Measurements from ENCODE around the gene CLHC1.
"Not testable (repeated sequence)": the region's sequence is repeated elsewhere in the genome, so short reads cannot be mapped to it uniquely, and the experiment has no call there.

CLHC1 gene

GRCh38 chr2:55152475-55153412, 79.3 kb downstream of the CLHC1 start:
- no peak for DNase-seq

DNA sequence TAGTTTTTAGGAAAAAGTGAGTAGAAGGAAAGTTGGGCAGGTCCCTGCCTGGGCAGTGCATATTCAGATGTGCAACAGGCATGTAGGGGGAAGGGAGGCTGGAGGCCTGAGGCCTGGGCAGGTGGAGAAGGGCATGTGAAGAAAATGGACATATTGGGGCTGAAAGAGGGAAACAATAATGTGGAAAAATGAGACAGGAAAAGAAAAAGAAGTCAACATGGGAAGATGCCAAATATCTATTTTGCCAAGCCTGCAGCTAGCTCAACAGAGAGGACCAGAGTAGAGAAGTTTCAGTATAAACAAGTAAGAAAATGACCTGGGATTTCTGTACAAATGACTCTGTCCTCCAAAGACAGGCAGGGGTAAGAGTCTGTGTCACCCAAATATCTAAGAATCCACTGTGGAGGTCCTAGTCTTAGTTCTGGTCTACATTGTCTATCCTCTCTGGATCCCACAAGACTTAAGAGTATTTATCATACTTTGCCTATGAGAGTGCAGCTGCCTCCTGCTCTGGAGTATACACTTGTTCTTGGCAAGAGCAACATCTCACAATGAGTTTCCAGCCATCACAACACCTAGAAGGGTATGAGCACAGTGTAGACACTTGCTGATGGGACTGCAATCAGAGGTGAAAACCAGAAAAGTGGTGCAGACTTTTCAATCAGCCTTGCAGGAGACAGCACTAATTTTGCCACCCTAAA, 80.2 kb downstream of the CLHC1 start:
- no peak for DNase-seq

GRCh38 chr2:55150834-55151233, 81.3 kb downstream of the CLHC1 start:
- DNase-seq: no peak

DNA sequence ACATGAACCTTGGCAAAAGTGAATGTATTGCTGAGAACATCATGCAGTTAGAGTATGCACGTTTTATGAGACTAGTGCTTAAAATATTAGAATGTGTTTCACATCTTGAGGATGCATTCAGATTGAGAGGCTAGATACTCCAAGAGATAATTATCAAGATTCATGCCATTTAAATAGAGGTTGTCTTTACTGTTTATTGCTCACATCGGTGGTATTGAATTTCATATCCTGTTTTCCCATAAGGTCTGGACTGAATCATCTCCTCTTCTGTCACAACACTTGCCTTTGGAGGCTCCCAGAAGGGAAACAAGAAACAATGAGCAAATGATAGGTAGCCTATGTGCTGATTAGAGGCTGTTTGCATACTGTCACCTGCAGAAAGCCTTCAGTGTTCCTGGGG, 83.8 kb downstream of the CLHC1 start:
- DNase-seq: no peak

- no peak for DNase-seq
Observed at GRCh38 chr2:55147531-55147930, 84.6 kb downstream of the CLHC1 start.

DNA sequence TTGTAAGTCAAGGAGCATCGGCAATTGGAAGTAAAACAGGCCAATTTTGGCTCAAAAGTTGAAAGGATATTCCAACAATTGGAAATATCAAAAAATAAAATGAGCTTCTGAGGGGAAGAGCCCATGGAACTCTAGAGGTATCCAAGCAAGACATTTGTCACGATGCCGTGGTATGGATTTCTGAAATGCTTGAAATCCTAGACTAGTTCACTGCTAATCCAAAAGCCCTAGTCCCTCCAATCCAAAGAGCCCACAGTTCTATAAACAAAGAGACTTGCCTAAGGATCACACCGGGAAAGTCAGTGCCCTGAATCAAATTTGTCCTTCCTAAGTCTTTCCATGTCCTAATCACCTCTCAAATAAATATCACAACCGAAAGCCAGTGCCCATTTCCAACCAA, 85.1 kb downstream of the CLHC1 start:
- no peak for DNase-seq

DNA sequence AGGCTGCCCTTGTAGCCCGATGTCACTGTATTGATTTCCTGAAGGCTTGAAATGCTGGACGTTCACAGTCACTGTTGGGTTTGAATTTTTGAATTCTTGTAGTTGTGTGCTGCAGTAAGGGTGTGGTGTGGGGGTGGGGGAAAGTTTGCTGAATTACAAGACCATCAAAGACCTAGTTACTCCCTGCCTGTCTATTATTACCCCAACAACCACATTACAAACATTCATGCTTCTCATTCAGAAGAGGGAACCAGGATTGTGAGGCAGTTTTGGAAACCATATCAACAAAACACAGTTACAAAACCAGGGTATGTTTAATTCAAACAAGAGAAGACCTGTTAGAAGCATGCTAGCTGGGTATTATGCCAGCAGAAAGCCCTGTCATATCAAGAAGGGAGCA, 85.8 kb downstream of the CLHC1 start:
- no peak for DNase-seq

DNA sequence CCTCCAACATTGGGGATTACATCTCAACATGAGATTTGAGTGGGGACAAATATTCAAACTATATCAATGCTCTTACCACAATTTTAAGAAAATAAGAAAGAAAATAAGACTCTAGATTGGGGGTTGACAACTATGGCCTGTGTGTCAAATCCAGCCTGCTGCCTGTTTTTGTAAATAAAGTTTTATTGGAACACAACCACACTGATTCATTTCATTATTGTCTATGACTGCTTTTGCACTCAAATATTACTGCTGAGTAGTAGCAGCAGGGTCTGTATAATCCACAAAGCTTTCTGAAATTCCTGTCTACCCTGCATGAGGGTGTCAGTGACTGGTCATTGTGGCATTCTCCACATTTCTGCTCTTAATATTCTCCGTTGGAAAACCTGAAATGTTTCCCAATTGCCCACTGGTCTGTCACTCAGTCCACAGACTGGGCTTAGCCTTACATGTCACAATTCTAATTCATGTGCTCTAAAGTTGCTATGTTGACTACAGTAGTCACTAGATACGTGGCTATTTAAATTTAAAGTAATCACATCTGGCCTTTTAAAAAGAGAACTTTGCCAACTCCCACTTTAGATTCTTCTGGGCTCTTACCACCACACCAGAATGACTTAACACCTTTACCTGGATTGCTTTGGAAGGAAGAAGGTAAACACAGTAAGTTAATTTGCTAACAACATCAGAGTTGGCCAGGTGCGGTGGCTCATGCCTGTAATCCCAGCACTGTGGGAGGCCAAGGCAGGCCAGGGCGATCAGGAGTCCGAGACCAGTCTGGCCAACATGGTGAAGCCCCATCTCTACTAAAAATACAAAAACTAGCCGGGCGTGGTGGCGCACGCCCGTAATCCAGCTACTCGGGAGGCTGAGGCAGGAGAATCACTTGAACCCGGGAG, 86.9 kb downstream of the CLHC1 start:
- no peak for DNase-seq

GRCh38 chr2:55143706-55144105, 88.4 kb downstream of the CLHC1 start:
- DNase-seq: not testable (repeated sequence)

DNA sequence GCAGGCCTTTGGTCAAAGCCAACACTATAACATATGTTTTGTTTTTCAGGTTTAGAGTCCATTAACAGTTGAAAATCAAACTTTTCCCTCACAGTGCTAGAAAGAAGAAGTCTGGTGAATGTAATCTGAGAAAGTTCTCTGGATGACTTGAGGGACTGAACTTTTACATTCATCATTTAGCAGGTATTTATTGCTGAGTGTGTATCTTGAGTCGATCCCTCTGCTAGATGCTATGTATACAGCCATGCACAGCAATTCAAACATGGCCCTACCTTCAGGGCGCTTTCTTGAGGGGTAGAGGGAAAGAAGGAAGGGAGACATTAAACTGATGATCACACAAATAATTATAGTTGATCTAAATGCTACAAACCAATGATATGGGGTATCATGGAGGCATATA, 89.6 kb downstream of the CLHC1 start:
- DNase-seq: no peak

GRCh38 chr2:55141572-55142413, 90.3 kb downstream of the CLHC1 start:
- no peak for DNase-seq

DNA sequence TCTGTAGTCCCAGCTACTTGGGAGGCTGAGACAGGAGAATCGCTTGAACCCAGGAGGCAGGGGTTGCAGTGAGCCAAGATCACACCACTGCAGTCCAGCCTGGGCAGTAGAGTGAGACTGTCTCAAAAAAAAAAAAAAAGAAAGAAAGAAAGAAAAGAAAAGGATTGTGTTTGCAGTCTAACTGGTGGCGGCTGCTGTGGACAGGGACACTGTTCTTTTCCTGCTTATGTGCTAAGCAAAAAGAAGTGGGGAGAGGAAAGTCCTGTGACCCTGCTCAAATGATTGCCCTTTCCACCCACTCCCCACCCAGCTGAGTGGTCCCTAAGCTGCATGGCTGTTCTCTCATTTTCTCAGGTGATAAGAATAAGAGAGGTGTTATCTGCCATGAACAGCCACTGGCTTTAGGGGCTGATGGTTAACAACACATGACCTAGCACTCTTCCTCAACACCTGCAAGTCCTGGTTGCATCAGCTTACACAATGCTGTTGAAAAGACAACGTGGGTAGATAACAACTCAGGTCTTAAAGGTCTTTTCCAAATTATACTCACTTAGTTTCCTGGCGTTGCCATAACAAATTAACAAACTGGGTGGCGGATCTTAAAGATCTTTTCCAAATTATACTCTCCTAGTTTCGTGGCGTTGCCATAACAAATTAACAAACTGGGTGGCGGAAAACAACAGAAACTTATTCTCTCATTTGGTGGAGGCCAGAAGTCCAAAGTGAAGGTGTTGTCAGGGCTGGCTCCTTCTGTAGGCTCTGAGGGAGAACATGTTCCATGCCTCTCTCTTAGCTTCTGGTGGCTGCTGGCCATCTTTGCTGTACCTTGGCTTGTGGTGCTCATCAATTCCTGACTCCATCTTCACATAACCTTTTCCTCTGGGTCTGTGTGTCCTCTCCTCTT, 91.5 kb downstream of the CLHC1 start:
- no peak for DNase-seq

DNA sequence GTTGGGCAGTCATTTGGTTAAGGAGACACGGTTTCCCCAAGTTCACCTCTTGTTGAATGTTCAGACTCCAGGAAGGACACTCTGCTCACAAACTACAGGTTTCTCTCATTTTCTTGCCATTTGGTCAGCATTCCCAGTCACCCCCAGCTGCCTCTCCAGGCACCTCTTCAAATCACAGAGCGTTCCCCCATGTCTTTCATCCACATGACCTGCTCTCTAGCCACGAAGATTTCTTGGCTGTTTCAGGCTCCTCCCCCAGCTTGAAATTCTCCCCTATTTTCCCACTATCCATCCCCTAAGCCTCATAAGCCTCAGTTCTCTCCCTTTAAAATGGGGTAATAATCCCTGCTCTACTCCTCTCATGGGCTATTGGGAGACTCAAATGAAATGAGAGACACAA, 92.8 kb downstream of the CLHC1 start:
- no peak for DNase-seq

DNA sequence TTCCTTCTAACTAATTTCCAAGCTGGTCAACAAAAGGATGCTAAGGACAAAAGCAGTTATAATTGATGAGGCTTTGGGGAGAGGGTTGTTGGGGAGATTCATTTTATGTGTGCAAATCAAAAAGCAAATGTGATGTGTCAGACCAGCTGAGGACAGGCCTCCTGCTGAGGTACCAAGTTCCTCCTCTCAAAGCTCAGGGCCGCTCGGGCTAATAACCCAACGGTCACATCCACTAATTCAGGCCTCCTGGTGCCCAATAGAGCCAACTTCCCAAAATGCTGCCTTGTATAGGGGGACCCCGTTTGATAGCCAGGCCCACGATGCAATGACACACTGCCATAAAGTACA, 93.2 kb downstream of the CLHC1 start:
- DNase-seq: no peak

DNA sequence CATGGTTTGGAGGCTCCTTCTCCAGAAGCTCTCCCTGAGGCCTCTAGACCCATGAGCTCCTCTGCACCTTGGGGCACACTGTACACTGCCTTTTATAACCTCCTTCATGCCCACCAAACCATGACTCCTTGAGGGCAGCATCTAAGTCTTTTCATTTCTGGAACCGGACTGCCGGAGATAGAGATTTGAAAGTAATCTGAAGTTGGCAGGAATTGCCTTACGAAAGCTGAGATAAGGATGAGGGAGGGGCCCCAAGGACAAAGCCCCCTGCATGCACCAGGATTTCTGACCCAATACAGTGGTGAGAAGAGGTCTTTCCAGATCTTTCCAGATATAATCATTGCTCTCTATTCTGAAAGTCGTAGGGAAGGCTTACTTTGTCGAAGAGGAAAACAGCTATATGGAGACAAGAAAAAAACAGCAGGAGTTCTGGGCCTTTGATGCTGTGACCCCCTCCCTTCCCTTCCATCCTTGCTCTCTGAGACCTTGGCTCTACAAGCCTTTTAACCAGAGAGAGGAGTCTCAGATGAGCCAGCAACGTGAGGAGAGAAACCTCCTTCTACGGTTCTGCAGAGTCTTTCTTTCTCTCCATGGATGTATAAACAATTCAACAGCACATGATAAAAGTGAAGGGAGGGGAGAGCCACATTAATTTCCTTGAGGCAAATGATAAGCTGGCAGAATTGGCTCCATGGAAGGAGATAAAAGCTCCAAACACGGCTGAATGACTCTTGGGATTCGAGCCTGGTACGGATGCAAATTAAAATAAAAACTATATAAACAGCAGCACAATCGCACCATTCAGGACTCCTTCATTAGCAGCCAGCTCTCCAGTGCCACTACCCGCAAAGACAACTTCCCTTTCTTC, 93.8 kb downstream of the CLHC1 start:
- no peak for DNase-seq

- no peak for DNase-seq
Observed at GRCh38 chr2:55137024-55137958, 94.8 kb downstream of the CLHC1 start.

GRCh38 chr2:55136138-55136541, 96.0 kb downstream of the CLHC1 start:
- no peak for DNase-seq

- no peak for DNase-seq
Observed at GRCh38 chr2:55135491-55135890, 96.6 kb downstream of the CLHC1 start.

DNA sequence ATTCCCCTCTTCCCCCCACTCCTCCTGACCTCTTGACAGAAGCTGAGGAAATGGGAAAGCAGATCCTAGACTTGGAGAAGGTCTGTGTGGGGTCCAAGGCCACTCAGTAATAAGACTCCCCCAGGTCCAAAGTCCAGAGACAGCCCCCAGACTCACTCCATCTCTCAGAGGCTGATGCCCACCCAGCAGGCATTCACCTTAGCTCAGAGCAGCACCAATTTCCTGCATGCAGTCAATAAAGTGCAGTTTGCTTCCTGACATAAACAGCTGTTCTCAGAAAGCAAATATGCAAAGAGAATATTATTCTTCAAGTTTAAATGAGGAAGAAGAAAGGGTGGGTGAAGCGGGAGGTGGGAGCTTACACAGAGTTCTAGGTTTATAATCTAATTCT, 97.8 kb downstream of the CLHC1 start:
- no peak for DNase-seq
